OCI-LY3 (cell line): Measurements from ENCODE around the gene NOP14.

Experiments
- CTCF ChIP-seq: fragments of 200-600, 300-600 bp; sonication (generic); IDR thresholded peaks from 2 replicates; pipeline ENCODE4 v1.5.1; 2014; ENCODE audit warnings: antibody characterized with exemption, low read length, low read depth
- EZH2phosphoT487 ChIP-seq: fragments of 200-600 bp; shearing (Covaris generic); IDR thresholded peaks from 2 replicates; pipeline ENCODE4 v1.6.1; 2018; ENCODE audit warnings: antibody characterized with exemption, mixed run types, low read depth

GRCh38 chr4:2991243-2991642, 28.0 kb upstream of the NOP14 start:
- no peak for TF ChIP-seq CTCF
- no peak for TF ChIP-seq EZH2phosphoT487
